ENCODE measurements around the gene GSS.
"Not testable (repeated sequence)": the region's sequence is repeated elsewhere in the genome, so short reads cannot be mapped to it uniquely, and the experiment has no call there.

Gene GSS

DNA sequence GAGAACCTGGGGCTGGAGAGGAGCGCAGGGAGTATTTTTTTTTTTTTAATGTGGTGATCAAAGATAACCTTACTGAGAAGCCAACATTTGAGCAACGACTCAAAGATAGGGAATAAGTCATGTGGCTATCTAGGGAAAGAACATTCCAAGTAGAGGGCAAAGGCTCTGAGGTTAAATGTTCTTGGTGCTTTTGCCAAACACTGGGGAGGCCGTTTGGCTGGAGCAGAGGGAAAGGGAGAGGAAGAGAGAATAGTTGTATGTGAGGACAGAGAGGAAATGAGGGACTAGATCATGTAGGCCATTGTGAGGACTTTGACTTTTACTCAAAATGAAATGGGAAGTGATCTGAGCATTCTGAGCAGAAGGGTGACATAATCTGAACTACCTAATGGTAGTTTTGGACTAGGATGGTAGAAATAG is 51.4 kb downstream of the GSS start:
- peak; percentile 8 for DNase-seq (ENCODE audit: low spot score)

DNA sequence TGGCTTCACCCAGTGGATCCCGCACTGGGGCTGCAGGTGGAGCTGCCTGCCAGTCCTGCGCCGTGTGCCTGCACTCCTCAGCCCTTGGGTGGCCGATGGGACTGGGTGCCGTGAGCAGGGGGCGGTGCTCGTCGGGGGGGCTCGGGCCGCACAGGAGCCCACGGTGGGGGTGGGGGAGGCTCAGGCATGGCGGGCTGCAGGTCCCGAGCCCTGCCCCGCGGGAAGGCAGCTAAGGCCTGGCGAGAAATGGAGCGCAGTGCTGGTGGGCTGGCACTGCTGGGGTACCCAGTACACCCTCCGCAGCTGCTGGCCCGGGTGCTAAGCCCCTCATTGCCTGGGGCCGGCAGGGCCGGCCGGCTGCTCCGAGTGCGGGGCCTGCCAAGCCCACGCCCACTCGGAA is 56.9 kb downstream of the GSS start:
- not testable (repeated sequence) for DNase-seq (ENCODE audit: low spot score)

DNA sequence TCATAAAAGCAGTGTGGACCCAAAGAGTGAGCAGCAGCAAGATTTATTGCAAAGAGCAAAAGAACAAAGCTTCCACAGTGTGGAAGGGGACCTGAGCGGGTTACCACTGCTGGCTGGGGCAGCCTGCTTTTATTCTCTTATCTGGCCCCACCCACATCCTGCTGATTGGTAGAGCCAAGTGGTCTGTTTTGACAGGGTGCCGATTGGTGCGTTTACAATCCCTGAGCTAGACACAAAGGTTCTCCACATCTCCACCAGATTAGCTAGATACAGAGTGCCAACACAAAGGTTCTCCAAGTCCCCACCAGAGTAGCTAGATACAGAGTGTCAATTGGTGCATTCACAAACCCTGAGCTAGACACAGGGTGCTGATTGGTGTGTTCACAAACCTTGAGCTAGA is 57.5 kb downstream of the GSS start:
- not testable (repeated sequence) for DNase-seq (ENCODE audit: low spot score)

DNA sequence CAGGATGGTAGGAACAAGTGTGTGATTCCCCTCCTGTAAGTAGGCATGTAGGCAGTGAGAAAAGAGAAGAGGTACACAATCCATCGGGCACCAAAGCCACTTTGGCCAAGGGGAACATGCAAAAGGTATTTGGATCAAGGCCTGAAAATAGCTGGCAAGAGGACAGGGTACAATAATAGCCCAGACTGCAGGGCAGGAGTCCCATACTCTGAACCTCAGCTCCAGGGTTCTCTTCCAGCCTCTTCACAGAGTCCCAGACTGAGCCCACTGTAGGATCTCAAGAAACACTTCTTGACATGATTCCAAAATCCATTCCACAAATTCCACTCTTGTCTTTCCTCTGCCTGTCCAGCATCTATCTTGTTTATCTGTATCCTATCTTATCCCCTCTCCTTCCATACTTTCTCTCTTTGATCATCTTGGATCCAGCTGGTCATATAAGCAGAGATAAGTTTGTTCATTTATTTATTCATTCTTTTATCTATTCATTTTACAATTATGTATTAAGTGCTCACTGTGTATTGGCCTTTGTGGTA is 59.5 kb downstream of the GSS start:
- DNase-seq (ENCODE audit: low spot score), result no peak

DNA sequence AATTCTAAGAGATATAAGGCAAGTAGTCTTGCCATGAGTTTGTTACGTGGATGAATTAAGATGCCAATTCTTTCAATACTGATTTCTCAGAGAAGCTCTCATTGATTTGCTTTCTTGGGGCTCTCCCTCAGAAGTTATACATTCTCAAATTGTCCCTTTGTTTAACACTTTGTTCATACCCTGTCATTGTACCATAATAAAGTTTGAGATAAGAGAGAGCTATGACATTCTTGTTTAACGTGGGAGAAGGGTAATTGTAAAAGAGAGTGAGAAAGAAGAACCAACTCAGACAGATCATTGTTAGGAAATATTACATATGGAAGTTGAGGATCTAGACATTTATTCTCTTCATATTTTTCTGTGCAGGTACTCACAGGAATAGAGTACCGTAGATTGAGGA is 60.1 kb downstream of the GSS start:
- DNase-seq (ENCODE audit: low spot score), result no peak

DNA sequence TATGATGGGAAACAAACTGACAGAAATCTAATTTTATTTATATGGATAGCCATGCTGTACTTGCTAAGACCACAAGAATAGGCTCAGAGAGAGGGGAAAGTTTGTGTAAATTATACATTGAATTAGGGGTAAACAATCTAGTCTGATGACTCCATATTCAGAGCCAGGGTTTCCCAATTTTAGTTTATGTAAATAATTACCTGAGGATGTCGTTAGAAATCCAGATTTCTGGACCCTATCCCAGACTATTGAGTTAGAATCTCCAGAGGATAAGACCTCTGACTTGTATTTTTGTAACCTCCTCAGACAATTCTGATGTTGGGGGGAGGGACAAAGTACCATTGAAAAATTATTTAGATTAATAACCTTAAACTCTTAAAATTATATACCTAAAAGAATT is 60.9 kb downstream of the GSS start:
- no peak for DNase-seq (ENCODE audit: low spot score)

DNA sequence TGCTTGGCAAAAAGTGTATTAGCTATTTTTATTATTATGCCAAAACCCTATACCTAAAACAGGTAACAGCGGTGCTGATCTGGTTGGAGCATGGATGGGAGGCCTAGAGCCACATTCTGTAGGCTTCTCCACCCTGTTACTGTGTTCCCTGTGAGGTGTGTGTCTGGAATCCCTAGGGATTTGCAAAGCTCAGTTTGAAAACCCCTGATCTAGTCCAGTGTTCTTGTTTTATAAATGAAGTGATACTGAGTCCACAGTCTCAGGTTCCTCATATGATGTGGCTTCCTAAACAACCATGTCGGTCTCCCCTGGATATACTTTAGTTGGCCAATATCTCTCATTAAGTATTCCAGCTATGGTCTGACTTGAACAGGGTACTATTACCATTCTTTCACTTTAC is 62.9 kb downstream of the GSS start:
- no peak for DNase-seq (ENCODE audit: low spot score)

DNA sequence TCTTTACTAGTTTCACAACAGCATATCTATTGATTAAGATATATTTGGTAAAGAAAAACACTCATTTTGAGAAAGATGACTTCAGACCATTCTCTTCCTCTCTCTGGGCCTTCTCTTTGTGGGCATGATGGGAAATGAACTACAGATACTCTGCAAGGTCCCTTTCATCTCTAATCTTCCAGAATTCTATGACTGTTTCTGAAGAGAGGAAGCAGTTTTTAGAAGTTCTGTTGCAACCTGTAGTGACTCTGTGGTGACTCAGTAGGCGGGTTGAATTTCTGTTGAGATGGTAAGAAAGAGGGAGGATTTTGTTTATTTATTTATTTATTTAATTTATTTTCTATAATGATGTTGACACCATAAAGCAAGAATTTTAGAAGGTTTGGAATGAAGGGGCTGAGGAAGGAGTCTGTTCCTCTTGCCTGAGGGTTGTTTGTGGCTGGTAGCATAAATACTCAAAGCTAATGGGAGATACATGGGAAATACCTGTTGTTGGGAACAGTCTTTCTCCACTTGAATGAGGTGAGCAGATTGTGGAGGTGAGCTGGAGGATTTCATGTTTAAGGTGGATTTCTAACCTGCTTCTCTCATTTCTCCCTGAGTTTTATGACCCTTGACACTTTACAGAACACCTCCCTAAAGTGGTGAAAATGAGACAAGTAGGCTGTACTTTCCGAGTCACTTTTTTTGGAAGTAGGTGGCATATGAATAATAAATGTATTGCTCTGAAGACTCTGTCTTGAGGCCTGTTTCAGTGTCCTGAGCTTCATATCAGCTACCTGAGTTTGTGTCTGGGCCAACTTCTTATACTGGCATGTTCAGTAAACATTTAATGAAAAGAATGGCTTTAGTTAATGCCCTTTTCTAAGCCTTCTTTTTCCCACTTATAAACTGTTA is 64.2 kb downstream of the GSS start:
- DNase-seq (ENCODE audit: low spot score), result no peak

DNA sequence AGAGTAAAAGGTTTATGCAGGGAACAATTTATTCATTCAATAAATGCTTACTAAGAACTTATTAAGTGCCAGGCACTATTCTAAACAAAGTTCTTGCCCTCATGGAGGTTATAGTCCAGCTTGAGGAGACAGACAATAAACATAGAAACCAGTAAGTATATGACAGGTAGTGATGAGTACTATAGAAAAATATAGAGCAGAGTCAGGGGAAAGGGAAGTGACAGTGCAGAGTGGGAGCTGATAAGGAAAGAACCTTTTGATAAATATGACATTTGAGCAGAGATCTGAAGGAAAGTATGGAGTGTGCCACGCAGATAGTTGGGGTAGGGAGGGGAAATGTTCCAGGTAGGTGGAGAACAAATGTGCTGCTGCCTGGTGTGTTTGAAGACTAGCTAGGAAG is 67.1 kb downstream of the GSS start:
- DNase-seq (ENCODE audit: low spot score), result no peak

DNA sequence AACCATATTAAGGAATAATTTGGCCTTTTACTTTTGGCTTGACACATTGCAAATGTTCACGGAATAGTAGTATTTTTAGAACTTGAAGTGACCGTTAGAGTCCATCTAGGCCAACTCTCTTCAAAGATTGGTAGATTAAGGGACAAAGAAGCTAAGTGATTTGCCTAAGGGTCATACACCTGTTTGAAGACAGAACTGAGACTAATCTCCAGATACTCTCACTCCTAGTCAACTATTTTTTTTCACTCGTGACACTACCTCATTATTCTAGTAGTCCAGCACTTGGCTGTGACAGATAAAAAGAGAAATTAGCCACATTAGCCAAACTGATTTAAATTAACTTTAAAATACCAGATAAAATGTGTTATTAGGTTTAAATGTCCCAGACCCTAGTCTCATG is 68.6 kb downstream of the GSS start:
- DNase-seq (ENCODE audit: low spot score), result no peak

DNA sequence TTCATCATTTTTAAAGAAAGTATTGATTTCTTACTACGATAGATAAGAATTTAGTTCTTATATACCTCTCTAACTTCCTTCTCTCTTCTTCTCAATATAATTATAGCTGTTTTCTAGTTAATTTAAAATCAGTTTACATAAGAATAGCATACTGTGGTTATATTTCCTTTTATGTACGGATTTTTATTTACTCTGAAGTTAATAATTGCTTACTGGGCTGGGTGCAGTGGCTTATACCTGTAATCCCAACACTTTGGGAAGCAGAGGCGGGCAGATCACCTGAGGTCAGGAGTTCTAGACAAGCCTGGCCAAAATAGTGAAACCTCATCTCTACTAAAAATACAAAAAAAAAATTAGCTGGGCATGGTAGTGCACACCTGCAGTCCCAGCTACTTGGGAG is 69.5 kb downstream of the GSS start:
- DNase-seq (ENCODE audit: low spot score), result no peak

DNA sequence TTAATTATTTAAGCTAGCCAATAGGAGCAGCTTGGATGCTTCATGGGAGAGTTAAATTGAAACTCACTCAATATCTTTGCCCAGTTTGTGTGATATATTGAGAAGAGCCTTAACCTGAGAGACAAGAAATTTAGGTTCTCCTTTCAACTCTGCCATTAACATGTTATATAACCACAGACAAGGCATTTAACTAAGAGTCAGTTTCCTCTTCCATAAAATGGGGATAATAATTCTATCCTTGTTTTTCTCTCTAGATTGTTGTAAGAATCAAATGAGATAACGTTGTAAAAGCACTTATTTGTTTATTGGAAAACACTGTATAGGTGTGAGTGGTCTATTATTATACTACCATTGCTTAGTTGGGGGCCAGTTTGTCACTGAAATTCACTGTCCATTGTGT is 71.3 kb downstream of the GSS start:
- DNase-seq (ENCODE audit: low spot score), result no peak

DNA sequence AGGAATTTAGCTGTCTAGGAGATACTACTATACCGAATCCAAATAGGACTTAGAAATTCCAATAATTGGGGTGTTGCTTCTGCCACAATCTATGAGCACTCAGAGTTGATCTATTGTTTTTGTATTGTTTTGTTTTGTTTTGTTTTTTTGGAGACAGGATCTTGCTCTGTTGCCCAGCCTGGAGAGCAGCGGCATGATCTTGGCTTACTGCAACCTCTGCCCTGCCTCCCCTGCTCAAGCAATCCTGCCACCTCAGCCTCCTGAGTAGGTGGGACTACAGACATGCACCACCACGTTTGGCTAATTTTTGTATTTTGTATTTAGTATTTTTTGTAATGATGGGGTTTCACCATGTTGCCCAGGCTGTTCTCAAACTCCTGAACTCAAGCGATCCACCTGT is 71.8 kb downstream of the GSS start:
- DNase-seq (ENCODE audit: low spot score), result no peak

DNA sequence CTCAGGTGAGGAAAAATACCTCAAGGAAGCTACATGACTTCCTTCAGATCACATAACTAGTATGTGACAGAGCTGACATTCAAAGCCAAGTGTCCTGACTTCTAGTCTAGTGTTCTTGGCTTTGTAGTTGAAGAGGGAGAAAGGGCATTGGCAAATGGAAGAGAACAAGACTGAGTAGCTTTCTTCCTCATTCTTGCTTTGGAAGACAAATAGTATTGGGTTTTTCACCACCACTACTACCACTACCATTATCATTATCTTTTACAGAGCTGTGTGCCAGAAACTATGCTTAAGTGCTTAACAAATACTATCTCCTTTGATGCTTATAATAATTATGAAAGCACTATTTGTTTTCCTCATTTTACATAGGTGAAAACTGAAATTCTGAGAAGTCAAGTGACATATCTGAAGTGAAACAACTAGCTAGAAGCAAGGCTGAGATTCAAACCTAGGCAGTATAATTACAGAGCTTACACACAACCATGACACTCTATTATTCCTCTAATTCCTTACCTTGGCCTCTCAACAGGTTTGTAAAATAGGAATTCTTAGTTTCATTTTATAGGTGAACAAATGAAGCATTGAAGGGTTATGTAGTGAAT is 72.4 kb downstream of the GSS start:
- DNase-seq (ENCODE audit: low spot score), result no peak

DNA sequence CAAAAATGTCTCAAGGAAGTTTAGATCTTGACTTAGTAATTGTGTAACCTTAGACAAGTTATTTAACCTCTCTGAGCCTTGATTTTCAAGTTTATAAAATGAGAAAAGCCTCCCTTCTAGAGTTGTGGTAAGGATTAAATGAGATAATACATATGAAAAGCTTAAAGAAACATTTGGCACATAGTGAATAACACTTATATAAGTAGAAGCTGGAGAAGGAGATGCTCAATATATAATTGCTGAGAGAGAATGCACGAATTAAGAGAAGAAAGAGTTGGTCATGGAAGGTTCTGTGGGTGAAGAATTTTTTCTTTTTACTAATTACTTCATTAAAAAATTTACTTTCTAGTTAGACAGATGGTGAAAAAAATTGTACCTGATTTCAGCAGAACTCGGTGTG is 73.9 kb downstream of the GSS start:
- no peak for DNase-seq (ENCODE audit: low spot score)

DNA sequence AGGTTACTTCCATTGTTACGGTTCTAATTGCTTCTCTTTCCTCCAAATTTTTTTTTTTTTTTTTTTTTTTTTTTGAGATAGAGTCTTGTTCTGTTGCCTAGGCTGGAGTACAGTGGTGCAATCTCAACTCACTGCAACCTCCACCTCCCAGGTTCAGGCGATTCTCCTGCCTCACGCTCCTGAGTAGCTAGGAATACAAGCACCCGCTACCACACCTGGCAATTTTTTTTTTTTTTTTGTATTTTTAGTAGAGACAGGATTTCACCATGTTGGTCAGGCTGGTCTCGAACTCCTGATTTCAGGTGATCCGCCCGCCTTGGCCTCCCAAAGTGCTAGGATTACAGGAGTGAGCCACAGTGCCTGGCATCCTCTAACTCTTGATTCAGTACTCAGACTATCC is 74.6 kb downstream of the GSS start:
- DNase-seq (ENCODE audit: low spot score), result not testable (repeated sequence)

DNA sequence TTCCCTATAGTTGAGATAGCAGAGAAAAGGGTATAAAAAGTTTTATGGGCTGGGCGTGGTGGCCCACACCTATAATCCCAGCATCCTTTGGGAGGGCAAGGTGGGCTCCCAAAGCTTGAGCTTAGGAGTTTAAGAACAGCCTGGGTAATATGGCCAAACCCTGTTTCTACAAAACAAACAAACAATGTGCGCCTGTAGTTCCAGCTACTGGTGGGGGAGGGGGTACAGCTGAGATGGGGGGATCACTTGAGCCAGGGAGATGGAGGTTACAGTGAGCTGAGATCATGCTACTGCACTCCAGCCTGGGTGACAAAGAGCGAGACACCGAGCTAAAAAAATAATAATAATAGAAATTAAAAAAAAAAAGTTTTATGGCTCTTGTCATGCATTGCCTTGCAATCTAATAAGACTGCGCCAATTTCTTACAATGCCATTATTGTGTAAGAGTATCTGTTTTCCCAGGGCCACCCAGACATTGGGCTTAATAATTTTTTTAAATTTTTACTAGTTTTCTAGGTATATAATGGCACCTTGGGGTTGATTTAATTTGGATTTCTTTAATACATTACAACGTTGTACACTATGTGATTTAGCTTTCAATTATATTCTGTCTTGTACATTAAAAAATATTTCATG is 75.3 kb downstream of the GSS start:
- peak; percentile 82 for DNase-seq (ENCODE audit: low spot score)
